Naive thymus-derived CD8-positive, alpha-beta T cell (primary cell): ENCODE data around the gene ACSL3. TPM values are rescaled to one million over a fixed set of nuclear protein-coding genes. Genes with fewer than 3 reads are reported as not detected.
A peak's percentile ranks its signal among the peaks of the same experiment; 100 is the strongest.

ENCODE experiments used
- ATAC-seq, 2 donors: fragments of 150-1000 bp; cut with Tn5 transposase in 1 of 2; sonication (Bioruptor Pico), chemical (Tn5 transposase) in 1 of 2; 1 replicate in 1 of 2; 2 replicates in 1 of 2; pipeline ENCODE4 v1.10.0; 2021; ENCODE audit warnings: mild to moderate bottlenecking in 2 of 2, moderate library complexity in 2 of 2
- POLR2A ChIA-PET: fragments of 350-600 bp; sonication (Branson Sonifier 250); formaldehyde crosslinking; loops from one replicate; lab custom pipeline; 2021; ENCODE audit warnings: antibody characterized with exemption; lab: Charles Lee
- DNase-seq, 10 donors: peaks; one replicate each; pipeline versions ENCODE4 v3.0.0 to v3.0.0-alpha.2; 2020 to 2022
- H3K27ac Mint-ChIP-seq, 10 donors: one replicate each; pipeline ENCODE4 v1.8.0; 2020 to 2022; ENCODE audit warnings: mild to moderate bottlenecking in 10 of 10, mixed read lengths in 10 of 10, moderate library complexity in 4 of 10, inconsistent platforms in 1 of 10
- H3K27me3 Mint-ChIP-seq, 5 donors: one replicate each; pipeline ENCODE4 v1.8.0; 2021 to 2022; ENCODE audit warnings: mixed read lengths in 5 of 5
- H3K36me3 Mint-ChIP-seq, 3 donors: one replicate each; pipeline ENCODE4 v1.8.0; 2020 to 2022; ENCODE audit warnings: mixed read lengths in 3 of 3, mild to moderate bottlenecking in 2 of 3, inconsistent platforms in 1 of 3
- H3K4me1 Mint-ChIP-seq, 4 donors: one replicate each; pipeline ENCODE4 v1.8.0; 2021 to 2022; ENCODE audit warnings: mixed read lengths in 4 of 4
- H3K4me3 Mint-ChIP-seq, 10 donors: one replicate each; pipeline ENCODE4 v1.8.0; 2020 to 2022; ENCODE audit warnings: mild to moderate bottlenecking in 10 of 10, mixed read lengths in 10 of 10, moderate library complexity in 6 of 10, inconsistent platforms in 1 of 10
- H3K9me3 Mint-ChIP-seq, 9 donors: one replicate each; pipeline ENCODE4 v1.8.0; 2020 to 2022; ENCODE audit warnings: mixed read lengths in 9 of 9, mild to moderate bottlenecking in 3 of 9, inconsistent platforms in 1 of 9, moderate library complexity in 1 of 9
- polyA plus RNA-seq, 3 donors: library from polyadenylated mRNA; unstranded; fragments of 300-500 nt; fragmentation: Illumina TruSeq; gene quantifications; one replicate each; pipeline ENCODE4 v1.2.3, GENCODE V29; 2021
- total RNA-seq, 8 experiments: library from RNA in 2 of 8; stranded (reverse) in 2 of 8; gene quantifications; one replicate each; pipeline ENCODE4 v1.2.3 and lab custom pipeline; 2021 to 2026

ACSL3 gene
- total and polyA plus RNA-seq, 5 experiments from 2014 or later: 27.8 to 43.1 (median 32.5) TPM

DNA sequence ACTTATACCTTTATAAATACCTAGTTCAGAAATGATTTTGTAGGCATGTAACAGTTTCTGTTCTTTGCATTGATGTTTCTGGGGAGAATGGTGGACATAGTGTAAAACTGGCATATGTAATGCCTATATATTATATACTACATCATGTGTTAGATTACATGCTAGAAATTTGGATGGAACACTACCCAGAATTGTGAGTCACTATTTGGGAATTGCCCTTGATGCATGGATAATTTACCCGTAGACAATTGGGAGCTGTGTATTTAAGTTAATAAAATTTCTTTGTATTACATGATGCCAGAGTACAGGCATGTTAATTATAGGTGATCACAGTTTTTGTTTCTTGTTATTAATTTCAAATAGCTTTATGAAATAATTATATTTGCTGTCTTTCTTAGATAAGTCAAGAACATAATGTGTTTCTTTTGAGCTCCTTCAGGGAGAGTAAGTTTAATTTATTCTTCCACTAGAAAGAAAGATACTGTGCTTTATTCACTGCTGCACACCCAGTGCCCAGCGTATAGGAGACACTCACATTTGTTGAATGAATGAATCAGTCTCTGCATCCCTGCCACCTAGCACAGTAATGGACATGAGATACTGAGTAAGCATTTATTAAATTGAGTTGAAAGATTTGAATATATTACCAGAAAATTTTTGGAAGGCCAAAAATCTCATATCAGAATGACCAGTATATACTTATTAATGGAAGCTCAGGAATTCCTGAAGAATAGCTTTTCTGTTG, 16.9 kb downstream of the ACSL3 start:
- no peaks in the 10 kb centered on the region for H3K36me3 Mint-ChIP-seq
- H3K27me3 Mint-ChIP-seq: no peaks in the 10 kb centered on the region
- ATAC-seq: no peak
- no peak overlapping the region for H3K4me3 Mint-ChIP-seq
- peaks cover 27 to 56% (median 47%) of the 10 kb centered on the region in 4 donors for H3K4me1 Mint-ChIP-seq
- no peak overlapping the region for H3K27ac Mint-ChIP-seq
- no peak for DNase-seq
- H3K9me3 Mint-ChIP-seq: no peaks in the 10 kb centered on the region
- POLR2A ChIA-PET: no interaction called here

GRCh38 chr2:222878301-222878876, 17.6 kb downstream of the ACSL3 start:
- H3K27ac Mint-ChIP-seq: no peak overlapping the region
- no peaks in the 10 kb centered on the region for H3K36me3 Mint-ChIP-seq
- no peak overlapping the region for H3K4me3 Mint-ChIP-seq
- DNase-seq (no peak), ATAC-seq (no peak)
- peaks cover 26 to 62% (median 48%) of the 10 kb centered on the region in 4 donors for H3K4me1 Mint-ChIP-seq
- H3K9me3 Mint-ChIP-seq: no peaks in the 10 kb centered on the region
- POLR2A ChIA-PET: no interaction called here
- no peaks in the 10 kb centered on the region for H3K27me3 Mint-ChIP-seq

DNA sequence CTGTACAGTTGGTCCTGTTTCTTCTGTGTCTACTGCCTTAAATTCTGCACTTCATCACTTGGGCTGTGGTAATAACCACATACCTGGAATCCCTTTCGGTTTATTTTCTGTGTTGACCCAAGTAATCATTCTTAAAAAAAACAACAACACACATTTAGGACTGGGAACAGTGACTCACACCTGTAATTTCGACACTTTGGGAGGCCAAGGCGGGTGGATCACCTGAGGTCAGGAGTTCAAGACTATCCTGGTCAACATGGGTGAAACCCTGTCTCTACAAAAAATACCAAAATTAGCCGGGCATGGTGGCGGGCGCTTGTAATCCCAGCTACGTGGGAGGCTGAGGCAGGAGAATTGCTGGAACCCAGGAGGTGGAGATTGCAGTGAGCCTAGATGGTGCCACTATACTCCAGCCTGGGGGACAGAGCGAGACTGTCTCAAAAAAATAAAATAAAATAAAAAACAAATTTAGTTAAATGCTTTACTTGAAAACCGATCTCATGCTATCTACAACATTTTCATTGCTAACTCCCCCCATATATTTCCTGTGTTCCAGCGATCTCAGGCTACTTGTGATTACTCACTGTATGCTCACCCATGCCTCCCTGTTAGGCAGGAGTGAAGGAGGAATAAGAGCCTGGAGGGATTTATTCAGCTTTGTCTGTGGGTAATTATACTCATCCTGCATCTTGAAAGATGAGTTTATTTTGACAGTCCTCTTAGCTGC, 18.2 kb downstream of the ACSL3 start:
- H3K36me3 Mint-ChIP-seq: no peaks in the 10 kb centered on the region
- ATAC-seq (no peak), DNase-seq (no peak)
- no peaks in the 10 kb centered on the region for H3K9me3 Mint-ChIP-seq
- POLR2A ChIA-PET: no interaction called here
- peak overlapping the region in 2 of 10 donors; percentile 9 to 16 for H3K4me3 Mint-ChIP-seq
- no peaks in the 10 kb centered on the region for H3K27me3 Mint-ChIP-seq
- no peak overlapping the region for H3K27ac Mint-ChIP-seq
- H3K4me1 Mint-ChIP-seq: peaks cover 28 to 68% (median 54%) of the 10 kb centered on the region in 4 donors

DNA sequence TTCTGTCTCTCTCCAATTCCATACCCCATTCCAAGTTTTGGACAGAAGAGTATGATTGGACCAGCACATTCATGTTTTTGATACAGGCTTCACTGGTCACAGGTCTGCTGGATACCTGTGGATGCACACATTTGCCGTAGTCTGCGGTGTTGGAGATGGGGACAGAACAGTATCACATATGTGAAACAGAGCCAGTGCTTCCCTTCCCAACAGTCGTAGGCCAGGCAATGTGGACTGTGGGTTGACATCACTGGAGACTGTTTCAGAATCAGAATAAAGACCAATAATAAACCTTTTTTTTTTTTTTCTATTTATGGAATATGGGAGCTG, 18.7 kb downstream of the ACSL3 start:
- H3K4me1 Mint-ChIP-seq: peaks cover 31 to 69% (median 59%) of the 10 kb centered on the region in 4 donors
- DNase-seq (no peak), ATAC-seq (no peak)
- H3K27ac Mint-ChIP-seq: peak overlapping the region in 1 of 10 donors; percentile 2
- H3K36me3 Mint-ChIP-seq: no peaks in the 10 kb centered on the region
- no peaks in the 10 kb centered on the region for H3K27me3 Mint-ChIP-seq
- no peaks in the 10 kb centered on the region for H3K9me3 Mint-ChIP-seq
- POLR2A ChIA-PET: no interaction called here
- H3K4me3 Mint-ChIP-seq: no peak overlapping the region

DNA sequence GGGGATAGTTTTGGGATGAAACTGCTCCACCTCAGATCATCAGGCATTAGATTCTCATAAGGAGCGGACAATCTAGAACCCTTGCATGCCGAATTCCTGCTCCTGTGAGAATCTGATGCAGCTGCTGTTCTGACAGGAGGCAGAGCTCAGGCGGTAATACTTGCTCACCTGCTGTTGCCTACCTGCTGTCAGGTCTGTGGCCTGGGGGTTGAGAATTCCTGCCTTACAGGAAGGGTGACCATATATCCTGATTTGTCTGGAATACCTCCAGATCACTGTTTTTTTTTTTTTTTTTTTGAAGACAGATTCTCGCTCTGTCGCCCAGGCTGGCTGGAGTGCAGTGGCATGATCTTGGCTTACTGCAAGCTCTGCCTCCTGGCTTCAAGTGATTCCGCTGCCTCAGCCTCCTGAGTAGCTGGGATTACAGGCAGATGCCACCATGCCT, 21.7 kb downstream of the ACSL3 start:
- ATAC-seq (no peak), DNase-seq (no peak)
- Mint-ChIP-seq H3K27me3 (no peaks in the 10 kb centered on the region), H3K4me3 (no peak overlapping the region), H3K36me3 (peaks cover 0 to 6% (median 0%) of the 10 kb centered on the region in 3 donors), H3K27ac (no peak overlapping the region), H3K4me1 (peaks cover 29 to 59% (median 58%) of the 10 kb centered on the region in 4 donors), H3K9me3 (no peaks in the 10 kb centered on the region)
- POLR2A ChIA-PET: no interaction called here

GRCh38 chr2:222883420-222883819, 22.6 kb downstream of the ACSL3 start:
- POLR2A ChIA-PET: no interaction called here
- Mint-ChIP-seq H3K36me3 (peaks cover 0 to 11% (median 3%) of the 10 kb centered on the region in 3 donors), H3K4me3 (no peak overlapping the region), H3K27ac (peak overlapping the region in 1 of 10 donors; percentile 61), H3K4me1 (peaks cover 28 to 52% (median 51%) of the 10 kb centered on the region in 4 donors), H3K27me3 (no peaks in the 10 kb centered on the region), H3K9me3 (no peaks in the 10 kb centered on the region)
- no peak for ATAC-seq
- DNase-seq: no peak

DNA sequence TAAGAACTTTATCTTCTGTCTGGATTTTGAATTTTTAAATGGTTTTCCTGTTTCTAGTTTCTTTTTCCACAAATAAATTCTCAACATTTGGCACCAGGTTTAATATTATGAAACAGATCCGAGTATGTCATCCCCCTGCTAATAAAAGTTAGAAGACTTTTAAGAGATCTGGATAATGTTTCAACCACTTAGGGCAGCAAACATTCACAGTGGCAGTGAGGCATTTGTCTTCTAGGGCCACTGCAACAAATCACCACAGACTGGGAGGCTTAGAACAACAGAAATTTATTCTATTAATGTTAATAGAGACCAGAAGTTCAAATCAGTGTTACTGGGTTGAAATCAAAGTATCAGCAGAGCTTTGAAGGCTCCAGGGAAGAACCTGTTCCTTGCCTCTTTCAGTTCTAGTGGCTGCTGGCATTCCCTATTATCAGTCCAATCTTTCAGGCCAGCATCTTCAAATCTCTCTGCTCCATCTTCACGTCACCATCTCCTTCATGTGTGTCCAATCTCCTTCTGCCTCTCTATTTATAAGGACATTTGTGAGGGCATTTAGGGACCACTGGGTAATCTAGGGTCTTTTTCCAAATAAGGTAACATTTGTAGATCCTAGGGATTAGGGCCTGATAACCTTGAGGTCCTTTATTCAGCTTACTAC, 23.4 kb downstream of the ACSL3 start:
- ATAC-seq: no peak
- no peak overlapping the region for H3K4me3 Mint-ChIP-seq
- no peak for DNase-seq
- no peaks in the 10 kb centered on the region for H3K27me3 Mint-ChIP-seq
- peaks cover 0 to 17% (median 5%) of the 10 kb centered on the region in 3 donors for H3K36me3 Mint-ChIP-seq
- no peaks in the 10 kb centered on the region for H3K9me3 Mint-ChIP-seq
- POLR2A ChIA-PET: no interaction called here
- peak overlapping the region in 1 of 10 donors; percentile 74 for H3K27ac Mint-ChIP-seq
- H3K4me1 Mint-ChIP-seq: peaks cover 25 to 50% (median 48%) of the 10 kb centered on the region in 4 donors

DNA sequence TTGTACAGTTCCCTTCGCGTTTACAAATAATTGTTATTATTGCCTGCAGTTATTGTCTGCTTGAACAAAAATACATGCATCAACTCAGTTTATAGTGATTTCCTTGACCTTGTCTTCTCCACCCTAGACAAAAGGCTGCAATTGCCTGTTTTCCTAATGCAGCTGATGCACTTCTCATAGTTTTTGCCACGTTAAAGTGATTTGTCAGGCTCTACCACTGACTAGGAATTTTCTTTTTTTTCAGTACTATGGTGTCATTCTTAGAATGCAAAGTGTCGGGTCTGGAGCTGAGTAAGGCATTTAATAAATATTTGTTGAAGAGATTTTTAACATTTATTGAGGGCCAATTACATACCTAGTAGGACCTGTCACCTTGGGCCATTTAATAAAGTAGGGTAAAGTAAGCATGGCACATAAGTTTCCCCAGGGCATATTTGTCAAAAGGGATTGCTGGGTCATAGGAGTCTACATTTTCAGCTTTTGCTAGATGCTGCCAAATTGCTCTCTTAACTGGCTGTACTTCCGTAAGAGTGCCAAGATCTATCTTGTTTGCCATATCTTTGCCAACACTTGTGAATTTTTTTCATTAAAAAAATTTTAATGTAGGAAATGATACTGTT, 24.1 kb downstream of the ACSL3 start:
- POLR2A ChIA-PET: no interaction called here
- no peak overlapping the region for H3K4me3 Mint-ChIP-seq
- H3K4me1 Mint-ChIP-seq: peaks cover 26 to 50% (median 46%) of the 10 kb centered on the region in 4 donors
- H3K9me3 Mint-ChIP-seq: no peaks in the 10 kb centered on the region
- H3K27me3 Mint-ChIP-seq: no peaks in the 10 kb centered on the region
- DNase-seq (no peak), ATAC-seq (no peak)
- H3K27ac Mint-ChIP-seq: no peak overlapping the region
- peaks cover 0 to 23% (median 10%) of the 10 kb centered on the region in 3 donors for H3K36me3 Mint-ChIP-seq

GRCh38 chr2:222887124-222887523, 26.3 kb downstream of the ACSL3 start:
- no peaks in the 10 kb centered on the region for H3K9me3 Mint-ChIP-seq
- peaks cover 0 to 31% (median 10%) of the 10 kb centered on the region in 3 donors for H3K36me3 Mint-ChIP-seq
- H3K27me3 Mint-ChIP-seq: no peaks in the 10 kb centered on the region
- H3K27ac Mint-ChIP-seq: no peak overlapping the region
- ATAC-seq (no peak), DNase-seq (no peak)
- POLR2A ChIA-PET: no interaction called here
- no peak overlapping the region for H3K4me3 Mint-ChIP-seq
- peaks cover 32 to 57% (median 47%) of the 10 kb centered on the region in 4 donors for H3K4me1 Mint-ChIP-seq

GRCh38 chr2:222888716-222889115, 27.9 kb downstream of the ACSL3 start:
- POLR2A ChIA-PET: no interaction called here
- H3K27me3 Mint-ChIP-seq: no peaks in the 10 kb centered on the region

GRCh38 chr2:222891890-222892289, 31.1 kb downstream of the ACSL3 start:
- H3K27ac Mint-ChIP-seq: no peak overlapping the region
- H3K27me3 Mint-ChIP-seq: no peaks in the 10 kb centered on the region

More at GRCh38 chr2:222888716-222889115, 27.9 kb downstream of the ACSL3 start:
- H3K9me3 Mint-ChIP-seq: no peaks in the 10 kb centered on the region
- peaks cover 37 to 62% (median 50%) of the 10 kb centered on the region in 4 donors for H3K4me1 Mint-ChIP-seq
- no peak for ATAC-seq
- H3K27ac Mint-ChIP-seq: no peak overlapping the region
- H3K36me3 Mint-ChIP-seq: peaks cover 0 to 32% (median 10%) of the 10 kb centered on the region in 3 donors
- H3K4me3 Mint-ChIP-seq: no peak overlapping the region
- no peak for DNase-seq

DNA sequence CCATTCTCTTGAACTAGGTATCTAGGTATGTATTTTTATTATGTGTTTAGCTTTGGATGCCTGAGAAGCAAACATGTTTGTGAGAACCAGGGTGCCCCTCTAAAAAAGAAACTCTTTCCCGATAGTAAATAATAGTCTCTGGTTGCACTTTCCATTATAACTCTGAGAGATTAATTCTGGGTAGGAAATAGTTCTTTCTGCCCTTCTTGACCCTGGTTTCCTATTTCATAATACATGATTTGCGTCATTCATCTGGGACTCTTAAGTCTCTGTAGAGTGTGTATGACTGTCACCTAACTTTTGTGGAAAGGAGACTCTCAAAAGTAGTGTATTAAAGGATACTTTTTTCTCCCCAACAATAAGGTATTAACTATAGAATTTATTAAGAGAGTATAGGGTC, 31.5 kb downstream of the ACSL3 start:
- H3K9me3 Mint-ChIP-seq: no peaks in the 10 kb centered on the region
- ATAC-seq: no peak
- peaks cover 0 to 29% (median 10%) of the 10 kb centered on the region in 3 donors for H3K36me3 Mint-ChIP-seq
- H3K4me3 Mint-ChIP-seq: no peak overlapping the region
- no peak overlapping the region for H3K27ac Mint-ChIP-seq
- no peaks in the 10 kb centered on the region for H3K27me3 Mint-ChIP-seq
- peaks cover 27 to 47% (median 38%) of the 10 kb centered on the region in 4 donors for H3K4me1 Mint-ChIP-seq
- POLR2A ChIA-PET: no interaction called here
- no peak for DNase-seq

More at GRCh38 chr2:222891890-222892289, 31.1 kb downstream of the ACSL3 start:
- DNase-seq: no peak
- POLR2A ChIA-PET: no interaction called here
- Mint-ChIP-seq H3K9me3 (no peaks in the 10 kb centered on the region), H3K4me3 (no peak overlapping the region), H3K4me1 (peaks cover 31 to 51% (median 41%) of the 10 kb centered on the region in 4 donors), H3K36me3 (peaks cover 0 to 31% (median 10%) of the 10 kb centered on the region in 3 donors)
- ATAC-seq: no peak
